GF-D8 (cell line): Measurements from ENCODE around the gene ZNF423.

Experiments
- DNase-seq: peaks from one replicate; lab custom pipeline; 2025; lab: John Stamatoyannopoulos, UW

Gene ZNF423

GRCh38 chr16:49720225-49720624 lies 135.7 kb downstream of the ZNF423 start:
- no peak for DNase-seq

- DNase-seq = no peak
These were observed 138.2 kb downstream of the ZNF423 start for GRCh38 chr16:49717689-49718088.

GRCh38 chr16:49716339-49716934 lies 139.5 kb downstream of the ZNF423 start:
- no peak for DNase-seq

- no peak for DNase-seq
These were observed 142.1 kb downstream of the ZNF423 start for GRCh38 chr16:49713770-49714169.

- no peak for DNase-seq
These were observed 143.4 kb downstream of the ZNF423 start for GRCh38 chr16:49712542-49712941.

GRCh38 chr16:49712106-49712505 lies 143.8 kb downstream of the ZNF423 start:
- DNase-seq = no peak

GRCh38 chr16:49709057-49709456 lies 146.9 kb downstream of the ZNF423 start:
- DNase-seq = no peak

GRCh38 chr16:49708491-49708890 lies 147.4 kb downstream of the ZNF423 start:
- no peak for DNase-seq

- no peak for DNase-seq
These were observed 149.1 kb downstream of the ZNF423 start for GRCh38 chr16:49706620-49707355.

GRCh38 chr16:49704586-49705155 lies 151.2 kb downstream of the ZNF423 start:
- DNase-seq = no peak

- DNase-seq = no peak
These were observed 152.4 kb downstream of the ZNF423 start for GRCh38 chr16:49703483-49703882.

GRCh38 chr16:49701789-49702494 lies 154.0 kb downstream of the ZNF423 start:
- no peak for DNase-seq

GRCh38 chr16:49701065-49701685 lies 154.7 kb downstream of the ZNF423 start:
- no peak for DNase-seq

GRCh38 chr16:49700251-49701064 lies 155.5 kb downstream of the ZNF423 start:
- DNase-seq = no peak

GRCh38 chr16:49699841-49700175 lies 156.1 kb downstream of the ZNF423 start:
- DNase-seq = no peak

- DNase-seq = no peak
These were observed 156.7 kb downstream of the ZNF423 start for GRCh38 chr16:49698931-49699840.

GRCh38 chr16:49698453-49698815 lies 157.5 kb downstream of the ZNF423 start:
- DNase-seq = no peak

- no peak for DNase-seq
These were observed 158.1 kb downstream of the ZNF423 start for GRCh38 chr16:49697631-49698452.

GRCh38 chr16:49696414-49697101 lies 159.4 kb downstream of the ZNF423 start:
- DNase-seq = no peak
